ENCODE data around the gene TSPAN11. TPM values are rescaled to one million over a fixed set of nuclear protein-coding genes. Genes with fewer than 3 reads are reported as not detected.
"Not testable (repeated sequence)": the region's sequence is repeated elsewhere in the genome, so short reads cannot be mapped to it uniquely, and the experiment has no call there.

Gene TSPAN11, protein sequence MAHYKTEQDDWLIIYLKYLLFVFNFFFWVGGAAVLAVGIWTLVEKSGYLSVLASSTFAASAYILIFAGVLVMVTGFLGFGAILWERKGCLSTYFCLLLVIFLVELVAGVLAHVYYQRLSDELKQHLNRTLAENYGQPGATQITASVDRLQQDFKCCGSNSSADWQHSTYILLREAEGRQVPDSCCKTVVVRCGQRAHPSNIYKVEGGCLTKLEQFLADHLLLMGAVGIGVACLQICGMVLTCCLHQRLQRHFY
- 0.17 and 0.32 TPM in 2 replicates for total RNA-seq (2014; rRNA removed)
- polyA plus RNA-seq (2012), result 0.11 TPM

DNA sequence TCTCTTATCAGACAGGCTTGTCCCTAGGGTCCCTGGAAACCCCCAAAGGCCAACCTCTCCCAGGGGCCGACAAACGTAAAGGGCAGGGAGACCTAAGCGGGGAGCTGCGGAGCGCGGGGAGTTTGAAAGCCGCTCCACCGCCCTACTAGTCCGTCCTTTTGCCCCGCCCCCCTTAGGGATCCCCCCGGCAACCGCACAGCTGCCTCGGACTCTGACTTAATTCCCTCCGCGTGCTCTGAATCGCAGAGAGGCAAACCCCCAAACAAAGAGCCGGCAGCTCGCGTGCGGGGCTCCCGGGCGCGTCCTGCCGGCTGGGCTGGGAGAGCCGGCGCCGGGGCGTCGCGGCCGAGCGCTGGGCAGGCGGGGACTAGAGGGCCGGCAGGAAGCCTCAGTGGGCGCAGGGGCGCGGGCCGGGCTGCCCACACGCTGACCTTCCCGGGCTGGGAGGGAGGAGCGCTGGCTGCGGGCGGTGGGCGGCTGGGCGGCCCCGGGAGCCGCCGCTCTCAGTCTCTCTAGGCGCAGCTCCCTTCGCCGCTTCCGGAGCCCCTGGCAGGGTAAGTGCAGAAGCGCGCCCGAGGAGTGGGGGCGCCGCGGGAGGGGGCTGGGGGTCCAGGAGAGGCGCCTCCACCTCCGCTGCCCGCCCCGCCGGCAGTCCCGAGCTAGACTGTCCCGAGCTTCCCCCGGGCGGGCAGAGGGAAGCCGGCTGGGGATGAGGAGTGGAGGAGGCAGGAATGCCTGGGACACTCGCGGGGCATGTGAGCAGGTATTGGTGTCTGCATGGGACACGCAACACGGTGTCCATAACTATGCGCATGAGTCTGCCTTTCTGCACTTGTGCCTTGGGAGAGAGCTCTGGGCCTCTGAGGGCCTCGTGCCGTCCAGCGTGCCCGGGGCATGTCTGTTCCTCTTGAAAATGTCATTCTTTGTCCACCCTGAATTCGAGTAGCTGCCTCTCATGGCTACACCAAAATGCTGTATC lies at the start of gene TSPAN11:
Gene TSPAN11 (plus strand): TSS at position 506 of the 979 bp plus-strand sequence. CDS start 27,244 bp downstream, outside the sequence.
- peak; percentile 18 for DNase-seq (ENCODE audit: low read depth)

- no peak for DNase-seq (ENCODE audit: low read depth)
Observed at GRCh38 chr12:30877105-30877875, 49.3 kb upstream of the TSPAN11 start.

DNA sequence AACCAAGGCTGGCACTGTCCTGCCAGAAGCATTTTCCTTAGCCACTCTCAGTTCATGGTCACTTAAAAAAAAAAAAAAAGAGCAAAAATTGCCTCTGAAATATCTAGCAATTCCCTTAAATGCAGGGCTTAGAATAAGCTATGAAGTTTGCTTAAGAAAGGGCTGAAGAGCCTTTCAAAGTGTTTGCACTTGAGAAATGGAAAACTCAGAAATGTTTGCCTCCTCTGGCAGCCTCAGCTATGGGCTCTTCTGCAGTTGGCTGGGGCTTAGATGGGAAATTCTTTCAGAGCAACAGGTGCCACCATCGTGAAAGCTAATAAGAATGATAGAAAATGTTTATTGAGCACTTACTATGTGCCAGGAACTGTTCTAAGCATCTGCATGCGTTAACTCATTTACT lies 48.5 kb upstream of the TSPAN11 start:
- no peak for DNase-seq (ENCODE audit: low read depth)

- no peak for DNase-seq (ENCODE audit: low read depth)
Observed at GRCh38 chr12:30880061-30880460, 46.5 kb upstream of the TSPAN11 start.

DNA sequence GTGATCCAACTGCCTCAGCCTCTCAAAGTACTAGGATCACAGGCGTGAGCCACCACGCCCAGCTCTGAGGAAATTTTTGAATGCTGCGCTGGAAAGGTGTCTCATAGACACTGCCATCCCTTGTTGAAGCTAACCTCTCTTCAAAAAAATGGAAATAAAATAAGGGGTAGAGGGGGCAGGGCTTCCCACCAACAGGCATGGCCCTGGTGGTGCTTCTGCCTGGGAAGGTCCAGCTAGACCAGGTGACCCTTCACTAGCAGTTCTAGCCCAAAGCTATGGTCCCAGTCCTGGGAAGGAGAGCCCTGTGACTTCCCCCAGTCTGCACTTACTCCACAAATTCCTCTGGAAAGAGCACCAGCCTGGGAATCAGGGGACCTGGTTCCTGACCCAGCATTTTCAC lies 45.7 kb upstream of the TSPAN11 start:
- DNase-seq (ENCODE audit: low read depth), result no peak

DNA sequence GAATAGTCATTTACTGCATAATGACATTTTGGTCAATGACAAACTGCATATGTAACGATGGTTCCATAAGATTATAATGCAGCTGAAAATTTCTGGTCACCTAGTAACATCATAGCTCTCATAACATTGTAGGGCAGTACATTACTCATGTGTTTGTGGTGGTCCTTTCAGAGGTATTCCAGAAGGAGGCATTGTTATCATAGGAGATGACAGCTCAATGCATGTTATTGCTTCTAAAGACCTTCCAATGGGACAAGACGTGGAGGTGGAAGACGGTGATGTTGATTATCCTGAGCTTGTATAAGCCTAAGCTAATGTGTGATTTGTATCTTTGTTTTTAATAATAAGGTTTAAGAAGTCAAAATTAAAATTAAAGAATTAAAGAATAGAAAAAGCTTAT lies 43.8 kb upstream of the TSPAN11 start:
- no peak for DNase-seq (ENCODE audit: low read depth)

DNA sequence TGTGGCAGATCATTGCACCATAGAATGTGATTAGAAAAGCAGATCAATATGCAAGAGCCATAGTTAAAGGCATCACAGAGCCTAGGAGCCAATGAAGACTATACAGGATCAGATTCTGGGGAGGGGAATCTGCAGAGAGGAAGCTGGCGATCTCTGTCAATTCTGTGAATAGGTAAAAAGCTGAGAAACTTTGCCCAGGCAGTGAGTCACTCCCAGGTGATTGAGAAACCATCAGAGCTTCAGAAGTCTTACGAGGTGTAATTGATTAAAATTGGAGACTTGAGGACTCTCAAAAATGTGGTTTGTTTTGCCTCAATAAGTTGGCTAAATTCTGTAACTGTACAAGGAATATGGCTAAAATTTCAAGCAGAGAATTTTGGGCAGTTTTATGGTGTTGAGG lies 41.7 kb upstream of the TSPAN11 start:
- no peak for DNase-seq (ENCODE audit: low read depth)

- no peak for DNase-seq (ENCODE audit: low read depth)
Observed at GRCh38 chr12:30885321-30885720, 41.2 kb upstream of the TSPAN11 start.

GRCh38 chr12:30887226-30887625 lies 39.3 kb upstream of the TSPAN11 start:
- no peak for DNase-seq (ENCODE audit: low read depth)

DNA sequence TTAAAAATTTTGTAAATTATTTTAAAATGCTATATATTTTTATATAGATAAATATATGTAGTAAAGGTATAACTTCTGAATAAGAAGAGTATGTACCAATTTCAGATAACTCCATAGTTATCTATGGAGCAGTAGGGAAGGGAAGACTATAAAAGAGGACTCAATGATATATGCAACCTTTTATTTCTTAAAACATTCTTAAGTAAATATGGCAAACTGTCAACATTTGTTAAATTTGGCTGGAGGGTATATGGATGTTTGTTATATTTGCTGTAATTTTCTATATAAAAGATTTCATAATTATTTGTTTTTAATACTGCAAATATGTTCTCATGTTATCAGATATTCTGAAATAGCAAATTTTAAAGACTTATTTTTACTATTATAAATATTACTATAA lies 38.3 kb upstream of the TSPAN11 start:
- DNase-seq (ENCODE audit: low read depth), result no peak

GRCh38 chr12:30894531-30894930 lies 32.0 kb upstream of the TSPAN11 start:
- not testable (repeated sequence) for DNase-seq (ENCODE audit: low read depth)

GRCh38 chr12:30896461-30896860 lies 30.1 kb upstream of the TSPAN11 start:
- no peak for DNase-seq (ENCODE audit: low read depth)

- no peak for DNase-seq (ENCODE audit: low read depth)
Observed at GRCh38 chr12:30898846-30899245, 27.7 kb upstream of the TSPAN11 start.

DNA sequence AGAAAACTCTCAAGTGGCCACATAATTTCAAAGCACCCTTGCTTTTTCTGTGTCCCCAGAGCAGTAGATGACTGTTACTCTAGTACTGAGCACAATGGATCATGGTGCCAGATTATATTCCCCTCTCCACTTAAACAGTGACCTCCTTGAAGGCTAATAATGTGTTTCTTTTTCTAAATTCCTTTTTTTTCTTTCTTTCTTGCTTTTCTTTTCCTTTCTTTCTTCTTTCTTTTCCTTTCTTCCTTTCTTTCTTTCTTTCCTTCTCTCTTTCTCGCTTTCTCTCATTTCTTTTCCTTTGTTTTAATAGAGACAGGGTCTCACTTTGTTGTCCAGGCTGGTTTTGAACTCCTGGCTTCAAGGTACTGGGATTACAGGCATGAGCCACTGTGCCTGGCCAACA lies 26.2 kb upstream of the TSPAN11 start:
- no peak for DNase-seq (ENCODE audit: low read depth)

DNA sequence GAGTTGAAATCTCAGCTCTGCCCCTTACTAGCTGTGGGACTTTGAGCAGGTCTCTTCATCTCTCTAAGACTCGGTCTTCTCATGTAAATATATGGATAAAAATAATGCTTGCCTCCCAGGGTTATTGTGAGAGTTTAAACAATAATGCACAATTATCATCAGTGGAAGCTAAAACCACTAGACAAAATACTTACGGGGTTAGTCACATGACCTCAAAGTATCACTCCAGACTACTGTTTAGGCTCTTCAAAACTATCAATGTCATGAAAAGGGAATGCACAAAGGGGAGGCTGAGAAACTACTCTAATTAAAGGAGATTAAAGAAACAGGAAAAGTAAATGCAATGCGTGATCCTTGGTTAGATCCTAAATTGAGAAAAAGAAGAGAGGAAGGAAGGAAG lies 24.5 kb upstream of the TSPAN11 start:
- no peak for DNase-seq (ENCODE audit: low read depth)

DNA sequence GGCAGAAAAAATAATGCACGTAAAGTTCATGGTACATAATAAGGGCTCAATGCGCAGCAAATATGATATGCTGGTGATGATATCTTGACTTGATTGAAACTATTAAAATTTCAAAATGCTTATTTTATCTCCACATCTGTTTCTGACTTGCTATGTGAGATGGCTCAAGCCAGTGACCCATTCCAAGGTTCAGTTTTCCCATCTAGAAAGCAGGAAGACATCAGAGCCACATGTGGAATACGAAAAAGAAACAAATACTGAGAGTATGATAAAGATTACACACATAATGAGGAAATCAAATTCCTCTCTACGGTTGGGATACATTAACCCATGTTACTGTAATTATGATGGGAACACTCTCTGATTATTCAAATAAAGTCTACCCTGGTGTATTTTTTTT lies 24.0 kb upstream of the TSPAN11 start:
- no peak for DNase-seq (ENCODE audit: low read depth)

DNA sequence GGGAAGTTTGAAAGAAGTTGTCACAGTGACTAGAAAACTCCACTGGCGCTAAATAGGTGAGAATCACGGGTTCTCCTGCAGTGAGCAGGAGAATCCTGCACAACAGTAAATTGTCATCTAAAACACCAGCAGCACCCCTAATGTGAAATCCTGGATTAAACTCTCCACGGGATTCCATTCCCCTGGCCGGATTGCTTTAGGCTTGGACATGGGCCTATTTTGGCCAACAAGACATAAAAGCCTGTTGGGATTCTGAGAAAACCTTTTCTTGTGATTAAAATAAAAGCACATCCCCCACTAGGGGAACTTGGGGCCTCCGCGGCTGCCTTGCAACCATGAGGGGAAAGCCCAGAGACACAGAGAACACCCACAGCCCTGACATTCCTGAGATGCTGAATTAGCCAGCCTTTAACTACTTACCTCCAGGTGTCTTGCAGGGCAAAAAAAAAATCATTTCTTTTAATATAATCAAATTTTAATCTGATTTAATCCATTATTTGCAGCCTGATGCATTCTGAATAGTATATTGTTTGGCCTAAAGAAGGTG lies 21.0 kb upstream of the TSPAN11 start:
- DNase-seq (ENCODE audit: low read depth), result no peak

GRCh38 chr12:30908076-30908721 lies 18.3 kb upstream of the TSPAN11 start:
- no peak for DNase-seq (ENCODE audit: low read depth)

- DNase-seq (ENCODE audit: low read depth), result peak; percentile 14
Observed at GRCh38 chr12:30908722-30909348, 17.7 kb upstream of the TSPAN11 start.

- no peak for DNase-seq (ENCODE audit: low read depth)
Observed at GRCh38 chr12:30909349-30910037, 17.1 kb upstream of the TSPAN11 start.
